ENCODE results near the gene PZP. TPM values are rescaled to one million over a fixed set of nuclear protein-coding genes. Genes with fewer than 3 reads are reported as not detected.

PZP gene
- polyA plus RNA-seq, 1 donor from 2014 or later: not detected

- H3K4me3 ChIP-seq (ENCODE audit: low read length): no peak overlapping the region
- no peak overlapping the region for H2AFZ ChIP-seq (ENCODE audit: low read depth, low read length)
- H3K36me3 ChIP-seq (ENCODE audit: insufficient read depth, low read length): no peaks in the 10 kb centered on the region
- no peaks in the 10 kb centered on the region for H3K9me2 ChIP-seq (ENCODE audit: insufficient read depth, low read length)
- no peaks in the 10 kb centered on the region for H3K9me3 ChIP-seq (ENCODE audit: low read length)
- no peaks in the 10 kb centered on the region for H3K79me2 ChIP-seq (replicated peaks; ENCODE audit: insufficient read depth, low read length)
- TF ChIP-seq POLR2AphosphoS5 (IDR thresholded peaks at IDR 0.05): no peak
- no peak for TF ChIP-seq REST (IDR thresholded peaks at IDR 0.05; ENCODE audit: borderline replicate concordance)
- TF ChIP-seq EP300 (conservative IDR thresholded peaks at IDR 0.05; ENCODE audit: poor library complexity, severe bottlenecking): no peak
- no peak for TF ChIP-seq TAF1 (IDR thresholded peaks at IDR 0.05; ENCODE audit: low read depth)
- TF ChIP-seq RAD21 (conservative IDR thresholded peaks at IDR 0.05): no peak
- TF ChIP-seq CTCF (IDR thresholded peaks at IDR 0.05; ENCODE audit: poor library complexity, severe bottlenecking): no peak
- TF ChIP-seq EZH2 (IDR thresholded peaks at IDR 0.05; ENCODE audit: borderline replicate concordance, insufficient read depth, low read length, poor library complexity, severe bottlenecking): no peak
- no peak for TF ChIP-seq SMC3 (conservative IDR thresholded peaks at IDR 0.05; ENCODE audit: poor library complexity)
- no peak for TF ChIP-seq MXI1 (conservative IDR thresholded peaks at IDR 0.05; ENCODE audit: poor library complexity, severe bottlenecking)
- H3K4me2 ChIP-seq (ENCODE audit: low read length): no peak overlapping the region
- H3K27ac ChIP-seq (ENCODE audit: low read length): no peak overlapping the region
- no peaks in the 10 kb centered on the region for H4K20me1 ChIP-seq (ENCODE audit: insufficient read depth)
- H3K9ac ChIP-seq (ENCODE audit: low read length): no peak overlapping the region
- H3K27me3 ChIP-seq (ENCODE audit: insufficient read depth, low read depth, low read length): no peaks in the 10 kb centered on the region
- H3F3A ChIP-seq (ENCODE audit: insufficient read depth, low read length, poor library complexity, severe bottlenecking): no peaks in the 10 kb centered on the region
These were observed 94.8 kb downstream of the PZP start for GRCh38 chr12:9113296-9113986.

GRCh38 chr12:9112076-9112853 is 95.9 kb downstream of the PZP start:
- TF ChIP-seq CTCF (IDR thresholded peaks at IDR 0.05; ENCODE audit: poor library complexity, severe bottlenecking): no peak
- no peak for TF ChIP-seq MXI1 (conservative IDR thresholded peaks at IDR 0.05; ENCODE audit: poor library complexity, severe bottlenecking)
- TF ChIP-seq EP300 (conservative IDR thresholded peaks at IDR 0.05; ENCODE audit: poor library complexity, severe bottlenecking): no peak
- no peak for TF ChIP-seq TAF1 (IDR thresholded peaks at IDR 0.05; ENCODE audit: low read depth)
- TF ChIP-seq POLR2AphosphoS5 (IDR thresholded peaks at IDR 0.05): no peak
- TF ChIP-seq SMC3 (conservative IDR thresholded peaks at IDR 0.05; ENCODE audit: poor library complexity): no peak
- TF ChIP-seq REST (IDR thresholded peaks at IDR 0.05; ENCODE audit: borderline replicate concordance): no peak
- TF ChIP-seq EZH2 (IDR thresholded peaks at IDR 0.05; ENCODE audit: borderline replicate concordance, insufficient read depth, low read length, poor library complexity, severe bottlenecking): no peak
- no peaks in the 10 kb centered on the region for H3K9me2 ChIP-seq (ENCODE audit: insufficient read depth, low read length)
- H3K4me2 ChIP-seq (ENCODE audit: low read length): no peak overlapping the region
- H3K9ac ChIP-seq (ENCODE audit: low read length): no peak overlapping the region
- no peaks in the 10 kb centered on the region for H3K79me2 ChIP-seq (replicated peaks; ENCODE audit: insufficient read depth, low read length)
- no peak overlapping the region for H3K27ac ChIP-seq (ENCODE audit: low read length)
- no peaks in the 10 kb centered on the region for H3K9me3 ChIP-seq (ENCODE audit: low read length)
- no peak overlapping the region for H3K4me3 ChIP-seq (ENCODE audit: low read length)
- no peaks in the 10 kb centered on the region for H4K20me1 ChIP-seq (ENCODE audit: insufficient read depth)
- no peaks in the 10 kb centered on the region for H3K27me3 ChIP-seq (ENCODE audit: insufficient read depth, low read depth, low read length)
- H3K36me3 ChIP-seq (ENCODE audit: insufficient read depth, low read length): no peaks in the 10 kb centered on the region
- H3F3A ChIP-seq (ENCODE audit: insufficient read depth, low read length, poor library complexity, severe bottlenecking): no peaks in the 10 kb centered on the region
- no peak overlapping the region for H2AFZ ChIP-seq (ENCODE audit: low read depth, low read length)
